NCI-H1694 treated with DMSO at 0.1 percent for 48 hours (cell line): ENCODE data around the gene OR4C45.
A peak's percentile ranks its signal among the peaks of the same experiment; 100 is the strongest.
"Not testable (repeated sequence)": the region's sequence is repeated elsewhere in the genome, so short reads cannot be mapped to it uniquely, and the experiment has no call there.

ENCODE experiments used
- DNase-seq: peaks from one replicate; lab custom pipeline; 2025; lab: John Stamatoyannopoulos, UW

The OR4C45 gene

GRCh38 chr11:50032574-50032973, at the start of gene OR4C45:
OR4C45 (plus strand) TSS chr11:50032874.
- no peak for DNase-seq

- peak; percentile 43 for DNase-seq
Measured at GRCh38 chr11:49995565-49995964, 37.1 kb upstream of the OR4C45 start.

DNA sequence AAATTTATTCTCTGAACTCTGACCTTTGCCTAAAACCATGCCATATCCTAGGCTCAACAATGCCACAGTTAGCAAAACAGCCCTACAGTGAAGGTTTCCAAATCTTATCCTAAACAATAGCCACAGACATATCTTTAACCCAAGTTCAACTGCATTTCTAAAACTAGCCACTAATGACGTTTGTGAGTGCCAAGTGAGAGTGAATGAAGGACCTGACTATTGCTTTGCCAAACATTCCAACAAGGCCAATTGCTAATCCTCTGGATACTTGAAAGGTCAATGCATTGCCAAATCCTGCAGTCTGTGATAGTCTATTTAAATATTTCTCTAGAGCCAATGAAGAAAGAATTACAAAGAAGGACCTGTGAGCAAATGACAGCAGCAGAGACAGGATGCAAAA, 2.5 kb upstream of the OR4C45 start:
- no peak for DNase-seq

DNA sequence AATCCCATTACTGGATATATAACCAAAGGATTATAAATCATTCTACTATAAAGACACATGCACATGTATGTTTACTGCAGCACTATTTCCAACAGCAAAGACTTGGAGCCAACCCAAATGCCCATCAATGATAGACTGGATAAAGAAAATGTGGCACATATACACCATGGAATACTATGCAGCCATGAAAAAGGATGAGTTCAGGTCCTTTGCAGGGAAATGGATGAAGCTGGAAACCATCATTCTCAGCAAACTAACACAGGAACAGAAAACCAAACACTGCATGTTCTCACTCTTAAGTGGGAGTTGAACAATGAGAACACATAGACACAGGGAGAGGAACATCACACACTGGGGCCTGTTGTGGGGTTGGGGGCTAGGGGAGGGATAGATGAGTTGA, 3.6 kb downstream of the OR4C45 start:
- DNase-seq = not testable (repeated sequence)

- no peak for DNase-seq
Measured at GRCh38 chr11:50037251-50037650, 4.6 kb downstream of the OR4C45 start.

- DNase-seq = no peak
Measured at GRCh38 chr11:50044647-50045046, 12.0 kb downstream of the OR4C45 start.

DNA sequence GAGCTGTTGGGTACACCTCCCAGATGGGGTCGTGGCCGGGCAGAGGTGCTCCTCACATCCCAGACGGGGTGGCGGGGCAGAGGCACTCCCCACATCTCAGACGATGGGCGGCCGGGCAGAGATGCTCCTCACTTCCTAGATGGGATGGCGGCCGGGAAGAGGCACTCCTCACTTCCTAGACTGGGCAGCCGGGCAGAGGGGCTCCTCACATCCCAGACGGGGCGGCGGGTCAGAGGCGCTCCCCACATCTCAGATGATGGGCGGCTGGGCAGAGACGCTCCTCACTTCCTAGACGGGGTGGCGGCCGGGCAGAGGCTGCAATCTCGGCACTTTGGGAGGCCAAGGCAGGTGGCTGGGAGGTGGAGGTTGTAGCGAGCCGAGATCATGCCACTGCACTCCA, 30.4 kb downstream of the OR4C45 start:
- not testable (repeated sequence) for DNase-seq

DNA sequence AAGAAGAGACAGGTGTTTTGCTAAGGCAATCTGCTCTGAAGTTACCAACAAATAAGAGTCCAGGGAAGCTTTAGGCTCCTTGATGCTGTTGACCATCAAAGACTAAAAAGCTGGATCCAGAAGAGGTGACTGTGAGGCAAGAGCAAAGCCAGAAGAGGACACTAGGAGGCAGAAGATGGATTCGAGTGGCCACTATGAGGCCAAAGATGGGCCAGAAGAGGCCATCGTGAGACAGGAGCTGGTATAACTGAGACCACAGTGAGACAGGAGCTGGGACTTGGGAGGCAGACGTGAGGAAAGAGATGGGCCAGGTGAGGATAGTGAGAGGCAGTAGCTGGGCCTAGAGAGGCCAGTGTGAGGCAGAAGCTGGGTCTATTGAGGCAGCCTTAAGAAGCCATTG, 37.7 kb downstream of the OR4C45 start:
- DNase-seq = no peak

DNA sequence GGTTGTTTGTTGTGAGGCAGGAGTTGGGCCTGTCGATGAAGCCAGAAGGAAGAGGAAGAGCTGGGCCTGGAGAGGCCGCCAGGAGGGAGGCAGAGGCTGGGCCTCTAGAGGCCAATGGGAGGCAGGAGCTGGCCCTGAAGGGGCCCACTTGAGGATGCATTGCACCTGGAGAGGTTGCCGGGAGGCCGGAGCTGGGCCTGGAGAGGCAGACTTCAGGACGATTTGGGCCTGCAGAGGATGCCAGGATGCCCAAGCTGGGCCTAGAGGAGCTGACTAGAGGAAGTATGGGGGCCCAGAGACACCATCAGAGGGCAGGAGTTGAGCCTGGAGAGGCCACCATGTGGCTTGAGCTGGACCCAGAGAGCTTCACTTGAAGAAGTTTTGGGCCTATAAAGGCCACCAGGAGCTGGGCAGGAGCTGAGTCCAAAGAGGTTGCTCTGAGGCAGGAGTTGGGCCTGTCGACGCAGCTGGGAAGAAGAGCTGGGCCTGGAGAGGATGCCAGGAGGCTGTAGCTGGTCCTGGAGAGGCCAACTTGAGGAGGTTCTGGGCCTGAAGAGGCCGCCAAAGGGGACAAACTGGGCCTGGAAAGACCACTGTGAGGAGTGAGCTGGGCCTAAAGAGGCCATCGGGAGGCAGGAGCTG, 39.0 kb downstream of the OR4C45 start:
- no peak for DNase-seq

- DNase-seq = no peak
Measured at GRCh38 chr11:50072226-50073112, 39.8 kb downstream of the OR4C45 start.

GRCh38 chr11:50073113-50074105, 40.7 kb downstream of the OR4C45 start:
- DNase-seq = no peak

DNA sequence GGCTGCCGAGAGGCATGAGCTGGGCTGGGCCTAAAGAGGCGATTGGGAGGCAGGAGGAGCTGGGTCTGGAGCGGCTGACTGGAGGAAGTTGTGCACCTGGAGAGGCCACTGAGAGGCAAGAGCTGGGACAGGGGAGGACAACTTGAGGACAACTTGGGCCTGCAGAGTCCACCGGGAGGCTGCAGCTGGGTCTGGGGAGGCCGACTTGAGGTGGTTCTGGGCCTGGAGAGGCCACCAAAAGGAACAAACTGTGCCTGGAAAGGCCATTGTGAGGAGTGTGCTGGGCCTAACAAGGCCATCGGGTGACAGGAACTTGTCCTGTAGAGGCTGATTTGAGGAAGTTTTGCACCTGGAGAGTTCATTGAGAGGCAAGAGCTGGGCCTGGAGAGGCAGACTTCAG, 41.5 kb downstream of the OR4C45 start:
- DNase-seq = no peak

DNA sequence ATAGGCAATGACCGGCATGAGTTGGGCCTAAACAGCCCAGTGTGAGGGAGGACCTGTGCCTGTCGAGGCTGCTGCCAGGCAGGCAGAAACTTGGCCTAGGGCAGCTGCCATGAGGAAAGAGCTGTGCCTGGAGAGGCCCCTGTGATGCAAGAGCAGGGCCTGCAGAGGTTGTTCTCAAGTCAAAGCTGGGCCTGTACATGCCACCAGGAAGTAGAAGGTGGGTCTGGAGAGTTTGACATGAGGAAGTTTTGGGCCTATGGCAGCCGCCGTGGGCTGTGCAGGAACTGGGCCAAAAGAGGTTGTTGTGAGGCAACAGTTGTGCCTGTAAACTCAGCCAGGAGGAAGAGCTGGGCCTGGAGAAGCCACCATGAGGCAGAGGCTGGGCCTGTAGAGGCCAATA, 43.2 kb downstream of the OR4C45 start:
- no peak for DNase-seq

DNA sequence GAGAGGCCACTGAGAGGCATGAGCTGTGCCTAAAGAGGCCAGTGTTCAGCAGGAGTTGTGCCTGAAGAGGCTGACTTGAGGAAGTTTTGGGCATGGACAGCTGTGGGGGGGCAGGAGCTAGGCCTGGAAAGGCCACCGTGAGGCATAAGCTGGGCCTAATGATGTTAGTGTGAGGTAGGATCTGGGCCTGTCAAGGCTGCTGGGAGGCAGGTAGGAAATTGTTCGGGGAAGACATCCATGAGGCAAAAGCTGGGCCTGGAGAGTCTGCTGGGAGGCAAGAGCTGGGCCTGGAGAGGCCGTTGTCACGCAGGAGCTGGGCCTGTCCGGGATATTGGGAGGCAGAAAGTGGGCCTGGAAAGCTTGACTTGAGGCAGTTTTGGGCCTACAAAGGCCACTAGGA, 44.9 kb downstream of the OR4C45 start:
- no peak for DNase-seq

- no peak for DNase-seq
Measured at GRCh38 chr11:50078001-50078400, 45.3 kb downstream of the OR4C45 start.

DNA sequence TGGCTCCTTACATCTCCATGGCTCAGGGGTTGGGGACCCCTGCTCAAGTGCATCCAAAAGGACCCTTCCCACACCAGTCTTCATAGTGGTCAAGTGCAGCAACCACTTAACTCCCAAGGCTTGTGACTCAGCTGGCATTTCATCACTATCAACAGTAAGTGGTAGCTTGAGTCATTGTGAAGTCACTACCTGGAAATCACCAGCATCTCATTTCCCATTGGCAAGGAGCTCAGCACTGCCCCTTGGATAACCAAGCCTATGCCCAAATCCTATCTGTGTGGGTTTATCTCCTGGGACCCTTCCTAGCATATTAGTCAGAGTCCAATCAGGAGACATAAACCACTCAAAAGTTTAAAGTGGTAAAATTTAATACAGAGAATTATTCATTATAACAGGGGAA, 46.3 kb downstream of the OR4C45 start:
- DNase-seq = not testable (repeated sequence)

DNA sequence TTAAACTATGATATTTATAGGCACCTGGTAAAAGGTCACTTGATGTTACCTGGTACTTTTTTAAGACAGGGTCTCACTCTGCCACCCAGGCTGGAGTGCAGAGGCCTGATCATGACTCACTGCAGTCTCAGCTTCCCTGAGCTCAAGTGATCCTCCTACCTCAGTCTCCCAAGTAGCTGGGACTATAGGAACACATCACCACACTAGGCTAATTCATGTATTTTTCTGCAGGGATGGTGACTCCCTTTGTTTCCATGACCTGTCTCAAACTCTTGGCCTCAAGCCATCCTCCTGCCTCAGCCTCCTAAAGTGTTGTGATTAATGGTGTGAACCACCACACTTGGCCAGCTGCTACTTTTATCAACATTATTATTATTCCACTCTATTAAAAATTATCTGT, 47.6 kb downstream of the OR4C45 start:
- DNase-seq = no peak
